GM19463 (cell line): ENCODE results near the gene AFAP1.

ENCODE experiments used
- ATAC-seq: cut with Tn5 transposase; IDR thresholded peaks from one replicate; pipeline ENCODE4 v1.9.1; 2021; ENCODE audit warnings: mild to moderate bottlenecking, moderate library complexity; ENCODE audit not compliant: unreplicated experiment

Gene AFAP1

GRCh38 chr4:7894677-7895181 lies 44.9 kb downstream of the AFAP1 start:
- ATAC-seq: no peak

GRCh38 chr4:7894098-7894676 lies 45.5 kb downstream of the AFAP1 start:
- no peak for ATAC-seq

- ATAC-seq: no peak
Measured at GRCh38 chr4:7893539-7893938, 46.1 kb downstream of the AFAP1 start.

- ATAC-seq: no peak
Measured at GRCh38 chr4:7892212-7893019, 47.2 kb downstream of the AFAP1 start.

- no peak for ATAC-seq
Measured at GRCh38 chr4:7890635-7891393, 48.8 kb downstream of the AFAP1 start.

- ATAC-seq: no peak
Measured at GRCh38 chr4:7887436-7887835, 52.2 kb downstream of the AFAP1 start.

- ATAC-seq: no peak
Measured at GRCh38 chr4:7886007-7886973, 53.4 kb downstream of the AFAP1 start.

- ATAC-seq: no peak
Measured at GRCh38 chr4:7885216-7886006, 54.2 kb downstream of the AFAP1 start.

- ATAC-seq: no peak
Measured at GRCh38 chr4:7880683-7881082, 59.0 kb downstream of the AFAP1 start.

GRCh38 chr4:7879127-7879526 lies 60.5 kb downstream of the AFAP1 start:
- ATAC-seq: no peak

GRCh38 chr4:7878323-7878722 lies 61.3 kb downstream of the AFAP1 start:
- no peak for ATAC-seq

GRCh38 chr4:7877176-7877575 lies 62.5 kb downstream of the AFAP1 start:
- no peak for ATAC-seq

- no peak for ATAC-seq
Measured at GRCh38 chr4:7876201-7876875, 63.3 kb downstream of the AFAP1 start.

GRCh38 chr4:7874838-7875237 lies 64.8 kb downstream of the AFAP1 start:
- no peak for ATAC-seq

GRCh38 chr4:7873881-7874280 lies 65.8 kb downstream of the AFAP1 start:
- no peak for ATAC-seq

GRCh38 chr4:7872264-7872771 lies 67.3 kb downstream of the AFAP1 start:
- ATAC-seq: no peak

GRCh38 chr4:7871356-7871755 lies 68.3 kb downstream of the AFAP1 start:
- ATAC-seq: no peak

- no peak for ATAC-seq
Measured at GRCh38 chr4:7868892-7869471, 70.7 kb downstream of the AFAP1 start.

GRCh38 chr4:7868436-7868775 lies 71.3 kb downstream of the AFAP1 start:
- ATAC-seq: no peak
